Measurements from ENCODE around the gene SHB. TPM values are rescaled to one million over a fixed set of nuclear protein-coding genes. Genes with fewer than 3 reads are reported as not detected.

Gene SHB
- total RNA-seq, 4 donors from 2014 or later: 9.7 to 17.5 (median 14.2) TPM

DNA sequence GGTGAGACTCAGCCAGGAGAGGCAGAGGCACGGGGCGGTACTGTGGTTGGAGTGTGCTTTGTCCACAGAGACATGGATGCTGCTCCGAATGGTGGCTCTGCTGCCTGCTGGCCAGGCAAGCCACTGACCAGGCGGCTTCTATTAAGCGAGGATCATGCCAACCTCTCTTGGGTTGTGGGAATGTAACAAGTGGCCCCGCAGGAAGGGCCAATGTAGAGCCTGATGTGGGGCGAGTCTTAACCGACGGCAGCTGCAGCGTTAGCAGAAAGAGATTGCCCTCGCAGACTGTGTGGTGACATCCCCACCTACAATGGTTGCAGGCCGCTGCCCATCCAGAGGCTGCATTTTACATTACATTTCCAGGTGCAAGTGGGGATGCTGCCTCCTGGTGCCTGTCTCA, 118.5 kb downstream of the SHB start:
- TF ChIP-seq, protein P1, sequence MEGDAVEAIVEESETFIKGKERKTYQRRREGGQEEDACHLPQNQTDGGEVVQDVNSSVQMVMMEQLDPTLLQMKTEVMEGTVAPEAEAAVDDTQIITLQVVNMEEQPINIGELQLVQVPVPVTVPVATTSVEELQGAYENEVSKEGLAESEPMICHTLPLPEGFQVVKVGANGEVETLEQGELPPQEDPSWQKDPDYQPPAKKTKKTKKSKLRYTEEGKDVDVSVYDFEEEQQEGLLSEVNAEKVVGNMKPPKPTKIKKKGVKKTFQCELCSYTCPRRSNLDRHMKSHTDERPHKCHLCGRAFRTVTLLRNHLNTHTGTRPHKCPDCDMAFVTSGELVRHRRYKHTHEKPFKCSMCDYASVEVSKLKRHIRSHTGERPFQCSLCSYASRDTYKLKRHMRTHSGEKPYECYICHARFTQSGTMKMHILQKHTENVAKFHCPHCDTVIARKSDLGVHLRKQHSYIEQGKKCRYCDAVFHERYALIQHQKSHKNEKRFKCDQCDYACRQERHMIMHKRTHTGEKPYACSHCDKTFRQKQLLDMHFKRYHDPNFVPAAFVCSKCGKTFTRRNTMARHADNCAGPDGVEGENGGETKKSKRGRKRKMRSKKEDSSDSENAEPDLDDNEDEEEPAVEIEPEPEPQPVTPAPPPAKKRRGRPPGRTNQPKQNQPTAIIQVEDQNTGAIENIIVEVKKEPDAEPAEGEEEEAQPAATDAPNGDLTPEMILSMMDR (IDR thresholded peaks at IDR 0.05): no peak
- no peak for TF ChIP-seq POLR2A (IDR thresholded peaks at IDR 0.05)
- TF ChIP-seq POLR2AphosphoS5 (IDR thresholded peaks at IDR 0.05): no peak
- no peak for TF ChIP-seq EP300 (IDR thresholded peaks at IDR 0.05)

GRCh38 chr9:37949576-37949975, 119.5 kb downstream of the SHB start:
- 65 to 83% methylated on average over 1 to 5 of the region's 8 CpGs for WGBS, 2 donors (ENCODE audit: low coverage in 1 of 2)
- ATAC-seq: no peak
- TF ChIP-seq, protein P1 (IDR thresholded peaks at IDR 0.05): no peak
- TF ChIP-seq EP300 (IDR thresholded peaks at IDR 0.05) (no peak), POLR2A (IDR thresholded peaks at IDR 0.05) (no peak), POLR2AphosphoS5 (IDR thresholded peaks at IDR 0.05) (no peak)
- Histone ChIP-seq H3K36me3 (peaks cover 0 to 81% of the 10 kb centered on the region in 2 donors), H3K27me3 (no peaks in the 10 kb centered on the region), H3K4me3 (no peak overlapping the region), H3K9me3 (no peaks in the 10 kb centered on the region), H3K27ac (no peak overlapping the region), H3K4me1 (peaks cover 0 to 21% (median 15%) of the 10 kb centered on the region in 3 donors)

More for the DNA sequence above, 118.5 kb downstream of the SHB start:
- H3K36me3 ChIP-seq: peaks cover 0 to 82% of the 10 kb centered on the region in 2 donors
- H3K27me3 ChIP-seq: no peaks in the 10 kb centered on the region
- WGBS, 2 donors (ENCODE audit: low coverage in 1 of 2): 91% methylated on average over 4 of the region's 12 CpGs; no CpG with 5 or more reads in 1 of the 2 donors
- no peak for ATAC-seq
- no peaks in the 10 kb centered on the region for H3K9me3 ChIP-seq
- H3K27ac ChIP-seq: no peak overlapping the region
- no peak overlapping the region for H3K4me3 ChIP-seq
- peaks cover 0 to 15% (median 11%) of the 10 kb centered on the region in 3 donors for H3K4me1 ChIP-seq

- Histone ChIP-seq H3K4me1 (peaks cover 5 to 21% (median 16%) of the 10 kb centered on the region in 3 donors), H3K27ac (no peak overlapping the region), H3K9me3 (no peaks in the 10 kb centered on the region), H3K36me3 (peaks cover 0 to 77% of the 10 kb centered on the region in 2 donors), H3K4me3 (no peak overlapping the region), H3K27me3 (no peaks in the 10 kb centered on the region)
- 82% methylated on average over 9 of the region's 20 CpGs; no CpG with 5 or more reads in 1 of the 2 donors for WGBS, 2 donors (ENCODE audit: low coverage in 1 of 2)
- TF ChIP-seq EP300 (IDR thresholded peaks at IDR 0.05) (no peak), POLR2A (IDR thresholded peaks at IDR 0.05) (no peak), POLR2AphosphoS5 (IDR thresholded peaks at IDR 0.05) (no peak)
- TF ChIP-seq, protein P1 (IDR thresholded peaks at IDR 0.05): no peak
- no peak for ATAC-seq
Measured at GRCh38 chr9:37948417-37948980, 120.5 kb downstream of the SHB start.

DNA sequence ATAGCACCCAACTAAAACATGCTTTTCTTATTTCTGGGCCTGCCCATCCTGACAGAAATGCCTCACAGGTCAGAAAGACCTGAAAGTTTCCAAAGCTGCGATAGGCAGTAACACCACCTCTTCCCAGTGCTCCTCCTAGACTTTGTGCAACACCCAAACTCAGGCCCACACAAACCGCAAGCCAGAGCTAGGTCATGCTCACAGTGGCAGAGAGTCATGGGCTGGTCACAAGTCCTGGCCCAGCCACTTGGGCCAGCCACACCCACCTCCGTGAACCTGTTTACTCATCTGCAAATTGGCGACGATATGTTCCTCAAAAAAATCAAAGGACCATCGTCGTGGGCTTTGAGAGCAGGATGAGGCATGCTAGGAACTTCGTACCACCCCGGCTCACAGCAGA, 121.0 kb downstream of the SHB start:
- Histone ChIP-seq H3K4me1 (peaks cover 6 to 24% (median 20%) of the 10 kb centered on the region in 3 donors), H3K27me3 (no peaks in the 10 kb centered on the region), H3K9me3 (no peaks in the 10 kb centered on the region), H3K4me3 (no peak overlapping the region), H3K27ac (no peak overlapping the region), H3K36me3 (peaks cover 0 to 76% of the 10 kb centered on the region in 2 donors)
- WGBS, 2 donors (ENCODE audit: low coverage in 1 of 2): 92 to 100% methylated on average over 2 to 5 of the region's 9 CpGs
- TF ChIP-seq POLR2A (IDR thresholded peaks at IDR 0.05): no peak
- TF ChIP-seq EP300 (IDR thresholded peaks at IDR 0.05): no peak
- no peak for TF ChIP-seq POLR2AphosphoS5 (IDR thresholded peaks at IDR 0.05)
- TF ChIP-seq, protein P1 (IDR thresholded peaks at IDR 0.05): no peak
- ATAC-seq: no peak

DNA sequence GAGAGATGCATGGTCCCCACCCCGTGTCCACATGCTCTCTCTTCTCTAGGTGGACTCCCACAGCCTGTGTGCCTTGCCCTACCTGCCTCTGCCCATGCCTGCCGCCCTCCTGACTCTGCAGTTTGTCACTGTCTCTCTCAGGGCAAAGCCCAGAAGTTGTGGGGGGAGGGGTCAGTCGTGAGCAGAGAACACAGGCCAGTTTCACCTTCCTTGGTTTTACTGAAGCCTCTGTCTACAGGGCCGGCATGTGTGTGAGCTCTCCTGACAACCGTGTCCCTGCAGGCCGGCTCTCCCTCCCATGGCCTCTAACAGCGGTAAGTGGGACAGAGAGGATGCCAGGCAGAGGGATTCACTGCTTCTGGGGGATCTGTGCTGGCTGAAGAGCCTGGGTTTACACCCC, 121.6 kb downstream of the SHB start:
- H3K27me3 ChIP-seq: no peaks in the 10 kb centered on the region
- peaks cover 6 to 28% (median 20%) of the 10 kb centered on the region in 3 donors for H3K4me1 ChIP-seq
- ATAC-seq: no peak
- TF ChIP-seq POLR2A (IDR thresholded peaks at IDR 0.05) (no peak), POLR2AphosphoS5 (IDR thresholded peaks at IDR 0.05) (no peak), EP300 (IDR thresholded peaks at IDR 0.05) (no peak)
- TF ChIP-seq, protein P1 (IDR thresholded peaks at IDR 0.05): no peak
- H3K4me3 ChIP-seq: no peak overlapping the region
- peaks cover 0 to 73% of the 10 kb centered on the region in 2 donors for H3K36me3 ChIP-seq
- no peak overlapping the region for H3K27ac ChIP-seq
- WGBS, 2 donors (ENCODE audit: low coverage in 1 of 2): 81 to 83% methylated on average over 1 to 4 of the region's 7 CpGs
- no peaks in the 10 kb centered on the region for H3K9me3 ChIP-seq
